H1 (cell line): ENCODE results near the gene CLTCL1. TPM values are rescaled to one million over a fixed set of nuclear protein-coding genes. Genes with fewer than 3 reads are reported as not detected.
A peak's percentile ranks its signal among the peaks of the same experiment; 100 is the strongest.

Experiments
- CTCF ChIA-PET: fragments of 300-600 bp; sonication (Branson Sonifier 250); formaldehyde crosslinking; loops from one replicate; lab custom pipeline; 2021; ENCODE audit not compliant: partially characterized antibody; lab: Charles Lee
- POLR2A ChIA-PET: fragments of 300-600 bp; sonication (Branson Sonifier 250); formaldehyde crosslinking; loops from one replicate; lab custom pipeline; 2021; ENCODE audit warnings: inconsistent platforms; ENCODE audit not compliant: partially characterized antibody; lab: Charles Lee
- DNase-seq, 2 experiments: peaks; one replicate each; pipeline versions ENCODE4 v3.0.0 to v3.0.0-alpha.2; 2010 to 2022; ENCODE audit warnings: low spot score in 2 of 2, low read depth in 1 of 2, mixed read lengths in 1 of 2
- FAIRE-seq: peaks from 2 replicates; lab custom pipeline; 2011; peaks lifted over from hg19 to GRCh38; lab: Jason Lieb, UNC
- H2AFZ ChIP-seq: 2 replicates; pipeline ENCODE4 v1.8.1; 2012; ENCODE audit warnings: low read length, inconsistent platforms
- H2AK5ac ChIP-seq: 2 replicates; pipeline ENCODE4 v1.6.1; 2013; ENCODE audit warnings: low read depth, low read length
- H2BK120ac ChIP-seq: replicated peaks from 2 replicates; pipeline ENCODE3; 2013; ENCODE audit warnings: low read depth, low read length, inconsistent platforms
- H2BK12ac ChIP-seq: 2 replicates; pipeline ENCODE4 v1.6.1; 2013; ENCODE audit warnings: low read depth, low read length
- H2BK15ac ChIP-seq: 2 replicates; pipeline ENCODE4 v1.6.1; 2013; ENCODE audit warnings: low read length
- H2BK20ac ChIP-seq: 2 replicates; pipeline ENCODE4 v1.6.1; 2013; ENCODE audit warnings: low read length
- H2BK5ac ChIP-seq: 2 replicates; pipeline ENCODE4 v1.6.1; 2013; ENCODE audit warnings: low read depth, low read length
- H3K14ac ChIP-seq: 2 replicates; pipeline ENCODE4 v1.6.1; 2013; ENCODE audit warnings: inconsistent platforms; ENCODE audit not compliant: insufficient read length
- H3K18ac ChIP-seq: 2 replicates; pipeline ENCODE4 v1.6.1; 2013; ENCODE audit warnings: low read length; ENCODE audit errors: extremely low read depth
- H3K23ac ChIP-seq: 2 replicates; pipeline ENCODE4 v1.6.1; 2013; ENCODE audit warnings: inconsistent platforms; ENCODE audit not compliant: insufficient read length
- H3K23me2 ChIP-seq: 2 replicates; pipeline ENCODE4 v1.6.1; 2013; ENCODE audit warnings: low read depth, low read length
- H3K27ac ChIP-seq: 2 replicates; pipeline ENCODE4 v1.6.1; 2011; ENCODE audit warnings: low read depth, low read length, inconsistent platforms
- H3K27me3 ChIP-seq, 4 experiments: replicated peaks in 1 of 4; 1 replicate in 1 of 4; 2 replicates in 3 of 4; pipeline versions ENCODE4 v1.6.1 to v1.8.1; 2011 to 2013; ENCODE audit warnings: low read length in 3 of 4, mild to moderate bottlenecking in 3 of 4, inconsistent platforms in 2 of 4, mixed read lengths in 2 of 4, moderate library complexity in 1 of 4; ENCODE audit not compliant: control insufficient read depth in 3 of 4, insufficient read depth in 3 of 4; ENCODE audit errors: extremely low read depth in 1 of 4
- H3K36me3 ChIP-seq, 4 experiments: 2 replicates each; pipeline versions ENCODE4 v1.6.1 to v1.8.1; 2011 to 2013; ENCODE audit warnings: mild to moderate bottlenecking in 4 of 4, low read length in 3 of 4, moderate library complexity in 2 of 4, control low read depth in 1 of 4, inconsistent platforms in 1 of 4; ENCODE audit not compliant: insufficient read depth in 4 of 4, control insufficient read depth in 2 of 4
- H3K4ac ChIP-seq: replicated peaks from 2 replicates; pipeline ENCODE3; 2013; ENCODE audit warnings: low read length, low read depth, mixed read lengths, inconsistent platforms; ENCODE audit not compliant: insufficient read length
- H3K4me1 ChIP-seq, 4 experiments: replicated peaks in 1 of 4; 1 replicate in 1 of 4; 2 replicates in 3 of 4; pipeline versions ENCODE4 v1.6.1 to v1.8.1; 2011 to 2013; ENCODE audit warnings: low read length in 3 of 4, inconsistent platforms in 2 of 4, mixed read lengths in 1 of 4; ENCODE audit not compliant: insufficient read depth in 4 of 4, control insufficient read depth in 3 of 4
- H3K4me2 ChIP-seq, 2 experiments: 2 replicates each; pipeline versions ENCODE4 v1.6.1 to v1.8.1; 2011 to 2013; ENCODE audit warnings: low read depth in 2 of 2, low read length in 2 of 2, control low read depth in 1 of 2, inconsistent platforms in 1 of 2, mild to moderate bottlenecking in 1 of 2; ENCODE audit not compliant: insufficient read depth in 1 of 2
- H3K4me3 ChIP-seq, 4 experiments: fragments of 200-600, 300-600 bp in 1 of 4; sonication (generic), shearing (Covaris generic), sonication (Bioruptor Twin) in 1 of 4; 2 replicates each; pipeline versions ENCODE4 v1.5.1 to v1.8.1; 2011 to 2016; ENCODE audit warnings: low read length in 4 of 4, low read depth in 3 of 4, control low read depth in 2 of 4, inconsistent platforms in 2 of 4, mild to moderate bottlenecking in 2 of 4, mixed read lengths in 1 of 4, moderate library complexity in 1 of 4; ENCODE audit not compliant: insufficient read depth in 2 of 4; ENCODE audit errors: extremely low read depth in 1 of 4
- H3K56ac ChIP-seq: replicated peaks from 2 replicates; pipeline ENCODE3; 2013; ENCODE audit warnings: low read depth, mild to moderate bottlenecking, mixed read lengths, low read length, inconsistent platforms; ENCODE audit not compliant: insufficient read length
- H3K79me1 ChIP-seq: 2 replicates; pipeline ENCODE4 v1.6.1; 2013; ENCODE audit warnings: low read depth, low read length, control low read depth
- H3K79me2 ChIP-seq, 2 experiments: 2 replicates each; pipeline versions ENCODE4 v1.6.1 to v1.8.1; 2012 to 2013; ENCODE audit warnings: low read length in 2 of 2, mild to moderate bottlenecking in 2 of 2, inconsistent platforms in 1 of 2; ENCODE audit not compliant: insufficient read depth in 2 of 2, control insufficient read depth in 1 of 2
- H3K9ac ChIP-seq, 4 experiments: replicated peaks in 1 of 4; 1 replicate in 1 of 4; 2 replicates in 3 of 4; pipeline versions ENCODE4 v1.6.1 to v1.8.1; 2011 to 2013; ENCODE audit warnings: low read depth in 3 of 4, low read length in 3 of 4, control low read depth in 2 of 4, mild to moderate bottlenecking in 2 of 4, moderate library complexity in 2 of 4, inconsistent platforms in 1 of 4; ENCODE audit errors: extremely low read depth in 1 of 4
- H3K9me3 ChIP-seq, 2 experiments: 2 replicates each; pipeline versions ENCODE4 v1.6.1 to v1.8.1; 2012 to 2013; ENCODE audit warnings: mild to moderate bottlenecking in 2 of 2, moderate library complexity in 2 of 2, control low read depth in 1 of 2, inconsistent platforms in 1 of 2, low read depth in 1 of 2, low read length in 1 of 2, mixed read lengths in 1 of 2; ENCODE audit not compliant: insufficient read depth in 2 of 2
- H4K20me1 ChIP-seq, 2 experiments: replicated peaks in 1 of 2; 2 replicates each; pipeline versions ENCODE3 to v1.8.1; 2011 to 2013; ENCODE audit warnings: inconsistent platforms in 2 of 2, low read length in 2 of 2, mild to moderate bottlenecking in 1 of 2; ENCODE audit not compliant: insufficient read depth in 2 of 2, control insufficient read depth in 1 of 2
- H4K5ac ChIP-seq: 2 replicates; pipeline ENCODE4 v1.6.1; 2013; ENCODE audit warnings: low read length, low read depth, mixed read lengths, inconsistent platforms; ENCODE audit not compliant: insufficient read length
- H4K8ac ChIP-seq: 2 replicates; pipeline ENCODE4 v1.8.0; 2013; ENCODE audit warnings: mild to moderate bottlenecking, moderate library complexity, low read length, inconsistent platforms; ENCODE audit not compliant: insufficient read depth; ENCODE audit errors: extremely low read depth
- H4K91ac ChIP-seq: replicated peaks from 2 replicates; pipeline ENCODE3; 2013; ENCODE audit warnings: low read length, mixed read lengths, inconsistent platforms; ENCODE audit not compliant: insufficient read length
- CREB1 ChIP-seq: IDR thresholded peaks from 2 replicates; pipeline ENCODE4 v1.6.1; 2012; ENCODE audit warnings: inconsistent platforms
- POLR2AphosphoS5 ChIP-seq: IDR thresholded peaks from 2 replicates; pipeline ENCODE4 v1.6.1; 2011; ENCODE audit warnings: low read depth, low read length
- SIRT6 ChIP-seq: IDR thresholded peaks from one replicate; pipeline ENCODE4 v1.7.1; 2012; ENCODE audit warnings: low read length, inconsistent platforms
- TAF1 ChIP-seq: IDR thresholded peaks from 2 replicates; pipeline ENCODE4 v1.6.1; 2011; ENCODE audit warnings: mild to moderate bottlenecking, low read depth, low read length
- TAF7 ChIP-seq: optimal IDR thresholded peaks from 2 replicates; pipeline ENCODE3; 2011; ENCODE audit warnings: low read depth, mild to moderate bottlenecking, inconsistent platforms, low read length, moderate library complexity, borderline replicate concordance
- YY1 ChIP-seq: IDR thresholded peaks from 2 replicates; pipeline ENCODE4 v1.6.1; 2011; ENCODE audit warnings: low read depth, mild to moderate bottlenecking, low read length
- WGBS, 2 experiments: shearing (Covaris generic) in 1 of 2; methylation state at CpG; one replicate each; pipeline versions ENCODE4 v1.1.6 to v1.1.7; 2013 to 2015; ENCODE audit warnings: low lambda C conversion rate in 2 of 2, mixed read lengths in 2 of 2, inconsistent platforms in 1 of 2, low coverage in 1 of 2, missing lambda C conversion rate in 1 of 2; ENCODE audit not compliant: insufficient replicate concordance in 2 of 2, insufficient coverage in 1 of 2, insufficient read length in 1 of 2; ENCODE audit errors: extremely low coverage in 1 of 2, missing lambda C conversion rate in 1 of 2; 5-methylcytosine and 5-hydroxymethylcytosine counted together
- long read RNA-seq, 2 experiments: library from RNA in 1 of 2; library from capped mRNA in 1 of 2; stranded (forward); transcript quantifications; one replicate each; pipeline ENCODE4 v2.0.0, GENCODE V29; 2021; ENCODE audit warnings: inconsistent platforms in 1 of 2
- polyA minus RNA-seq, 3 experiments: library from RNA; depleted of rRNA, polyadenylated mRNA; stranded (reverse); fragments of >200 nt; gene quantifications; 1 replicate in 2 of 3; 2 replicates in 1 of 3; pipeline ENCODE4 v1.2.3, GENCODE V29; 2011
- polyA plus RNA-seq, 7 experiments: library from polyadenylated mRNA; depleted of rRNA in 3 of 7; stranded (reverse) in 5 of 7; unstranded in 2 of 7; fragments of >200 nt in 5 of 7; fragments of 200-250 nt in 2 of 7; gene quantifications; 1 replicate in 5 of 7; 2 replicates in 1 of 7; 4 replicates in 1 of 7; pipeline versions ENCODE4 v1.2.1 to v1.2.3, GENCODE V29; 2011 to 2013; ENCODE audit warnings: missing spikeins in 2 of 7, mixed read lengths in 2 of 7
- total RNA-seq: library from RNA; stranded (reverse); fragmentation: NEBNext Ultra II Directional; extraction: Animal tissue kit (Norgen Biotek cat#: 25700); gene quantifications from 2 replicates; pipeline ENCODE4 v1.2.1, GENCODE V29; 2021
- TF ChIP-seq, protein P1 (sequence below): IDR thresholded peaks from 2 replicates; pipeline ENCODE4 v1.6.1; 2011; ENCODE audit warnings: low read length, improper control_type of control experiment

Gene CLTCL1
- 12.4 and 17.3 TPM in 2 replicates for total RNA-seq
- 17.0 and 17.3 TPM in 2 replicates for polyA plus RNA-seq (2011; rRNA removed)
- polyA plus RNA-seq (2011; cell fraction: cytosol; rRNA removed): 20.4 TPM
- 47.8 TPM for polyA plus RNA-seq (2011; cell fraction: nucleus; rRNA removed)
- 15.1 to 20.3 TPM (median 18.8 TPM) in 4 replicates for polyA plus RNA-seq (2012, experiment 1 of 2)
- polyA plus RNA-seq (2012, experiment 2 of 2): 4.7 TPM
- 4.1 TPM for polyA plus RNA-seq (2013, experiment 1 of 2)
- 3.9 TPM for polyA plus RNA-seq (2013, experiment 2 of 2)
- 42.8 and 46.4 TPM in 2 replicates for polyA minus RNA-seq (2011; rRNA and poly(A)+ RNA removed)
- polyA minus RNA-seq (2011; cell fraction: cytosol; rRNA and poly(A)+ RNA removed): 20.2 TPM
- polyA minus RNA-seq (2011; cell fraction: nucleus; rRNA and poly(A)+ RNA removed): 24.2 TPM
- long read RNA-seq, experiment 1, partial matches to known transcripts: 3 of 5 reads
- long read RNA-seq, experiment 1, other reads (novel, unspliced or antisense): 2 of 5 reads
- long read RNA-seq, experiment 2, partial matches to known transcripts: 0 of 1 reads
- long read RNA-seq, experiment 2, other reads (novel, unspliced or antisense): 1 of 1 reads

- ChIA-PET CTCF (interaction anchor here (1.7 to 1.8 kb wide), 2 partner anchors 15 to 112 kb away, joined by 3 to 7 read pairs; partner anchors contain the start of gene SLC25A1), POLR2A (interaction anchor here (0.5 to 1.9 kb wide), 8 partner anchors 21 to 187 kb away, joined by 3 to 6 read pairs (median 3); partner anchors contain the start of genes C22orf39, CDC45, HIRA and MRPL40)
- Histone ChIP-seq H3K56ac (peak within 1 kb of the TSS; percentile 50), H3K79me2 (peaks cover 3 to 7% of the 10 kb centered on the region in 2 experiments; a peak in 1 of 4 replicates), H3K9me3 (no peaks in the 10 kb centered on the region), H3K4me1 (peaks cover 11 to 18% (median 14%) of the 10 kb centered on the region in 4 experiments), H2BK120ac (no peak within 1 kb of the TSS), H2BK12ac (peak within 1 kb of the TSS; percentile 60; the same call in 1 of the 2 replicates), H3K27ac (no peak within 1 kb of the TSS; the same call in 1 of the 2 replicates), H2AFZ (peak within 1 kb of the TSS; percentile 97), H3K9ac (peak within 1 kb of the TSS; percentile 60 to 76 (median 66)), H3K4me2 (peak within 1 kb of the TSS; percentile 96 to 98), H2AK5ac (no peak within 1 kb of the TSS; the same call in 1 of the 2 replicates), H3K14ac (no peak within 1 kb of the TSS), H3K4me3 (peak within 1 kb of the TSS; percentile 64 to 83 (median 77)), H2BK20ac (no peak within 1 kb of the TSS), H4K5ac (no peak within 1 kb of the TSS), H3K79me1 (peaks cover 4% of the 10 kb centered on the region; the same call in 1 of the 2 replicates), H3K36me3 (no peaks in the 10 kb centered on the region), H3K23me2 (peaks cover 13% of the 10 kb centered on the region; the same call in 1 of the 2 replicates), H3K18ac (peak within 1 kb of the TSS; percentile 62; the same call in 1 of the 2 replicates), H2BK5ac (no peak within 1 kb of the TSS), H3K4ac (peak within 1 kb of the TSS; percentile 81), H3K23ac (no peak within 1 kb of the TSS), H3K27me3 (peaks cover 0 to 9% (median 7%) of the 10 kb centered on the region in 4 experiments; a peak in 3 of 7 replicates), H4K8ac (peak within 1 kb of the TSS; percentile 30), H4K91ac (no peak within 1 kb of the TSS), H4K20me1 (no peaks in the 10 kb centered on the region), H2BK15ac (peak within 1 kb of the TSS; percentile 33; the same call in 1 of the 2 replicates)
- whole genome bisulfite sequencing, 2 experiments: 23% methylated on average over 36 of the region's 74 CpGs; no CpG with 5 or more reads in 1 of the 2 experiments
- DNase-seq (peak; percentile 13 to 92), FAIRE-seq (no peak)
- TF ChIP-seq TAF1 (peak; percentile 86), YY1 (no peak), POLR2AphosphoS5 (peak; percentile 48; the same call in 1 of the 2 replicates), SIRT6 (no peak), TAF7 (peak; percentile 5), CREB1 (peak; percentile 45; the same call in 1 of the 2 replicates)
- TF ChIP-seq, protein P1, sequence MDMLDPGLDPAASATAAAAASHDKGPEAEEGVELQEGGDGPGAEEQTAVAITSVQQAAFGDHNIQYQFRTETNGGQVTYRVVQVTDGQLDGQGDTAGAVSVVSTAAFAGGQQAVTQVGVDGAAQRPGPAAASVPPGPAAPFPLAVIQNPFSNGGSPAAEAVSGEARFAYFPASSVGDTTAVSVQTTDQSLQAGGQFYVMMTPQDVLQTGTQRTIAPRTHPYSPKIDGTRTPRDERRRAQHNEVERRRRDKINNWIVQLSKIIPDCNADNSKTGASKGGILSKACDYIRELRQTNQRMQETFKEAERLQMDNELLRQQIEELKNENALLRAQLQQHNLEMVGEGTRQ: no peak
These were observed at the start of gene CLTCL1 for GRCh38 chr22:19291580-19292457. TSS of gene CLTCL1 (minus strand) at chr22:19291719. CDS start at chr22:19291641, 78 bp downstream.
